NCI-H187 (cell line): ENCODE measurements around the gene ENOPH1.
A peak's percentile ranks its signal among the peaks of the same experiment; 100 is the strongest.
"Not testable (repeated sequence)": the region's sequence is repeated elsewhere in the genome, so short reads cannot be mapped to it uniquely, and the experiment has no call there.

Experiments
- DNase-seq, 2 experiments: peaks; one replicate each; lab custom pipeline; 2025; lab: John Stamatoyannopoulos, UW

Gene ENOPH1

GRCh38 chr4:82430193-82430963 is at the start of gene ENOPH1, which contains the start of gene HNRNPDL:
Gene ENOPH1, plus strand, starts transcription at chr4:82430590. Its CDS starts 240 bp downstream, at chr4:82430830.
Gene HNRNPDL, minus strand, starts transcription at chr4:82430462. Its CDS starts 772 bp downstream, at chr4:82429690.
- peak; percentile 83 to 98 for DNase-seq

DNA sequence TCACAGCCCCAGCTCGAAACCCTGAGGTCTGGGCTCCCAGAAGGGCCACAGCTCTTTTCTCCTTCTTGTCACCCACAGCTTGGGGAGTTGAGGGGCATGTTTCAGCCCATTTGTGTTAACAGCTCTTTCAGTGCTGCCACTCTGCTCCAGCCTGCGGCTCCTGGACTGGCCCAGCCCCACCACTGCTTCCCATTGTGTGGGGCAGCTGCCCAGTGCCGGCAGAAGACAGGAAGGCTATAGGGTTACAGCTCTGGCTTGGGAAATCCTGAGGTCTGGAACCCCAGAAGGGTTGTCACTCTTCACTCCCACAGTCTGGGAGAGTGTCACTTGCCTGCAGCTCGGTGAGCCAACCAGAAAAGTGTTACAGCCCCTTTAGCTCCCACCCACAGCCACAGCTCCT is 49.6 kb upstream of the ENOPH1 start:
- DNase-seq: no peak

GRCh38 chr4:82381235-82381634 is 49.2 kb upstream of the ENOPH1 start:
- DNase-seq: no peak

GRCh38 chr4:82381661-82382296 is 48.6 kb upstream of the ENOPH1 start:
- no peak for DNase-seq

GRCh38 chr4:82382751-82383150 is 47.6 kb upstream of the ENOPH1 start:
- no peak for DNase-seq

- not testable (repeated sequence) for DNase-seq
These were observed 44.1 kb upstream of the ENOPH1 start for GRCh38 chr4:82386312-82386711.

- no peak for DNase-seq
These were observed 42.0 kb upstream of the ENOPH1 start for GRCh38 chr4:82388405-82388804.

GRCh38 chr4:82390061-82390460 is 40.3 kb upstream of the ENOPH1 start:
- not testable (repeated sequence) for DNase-seq

DNA sequence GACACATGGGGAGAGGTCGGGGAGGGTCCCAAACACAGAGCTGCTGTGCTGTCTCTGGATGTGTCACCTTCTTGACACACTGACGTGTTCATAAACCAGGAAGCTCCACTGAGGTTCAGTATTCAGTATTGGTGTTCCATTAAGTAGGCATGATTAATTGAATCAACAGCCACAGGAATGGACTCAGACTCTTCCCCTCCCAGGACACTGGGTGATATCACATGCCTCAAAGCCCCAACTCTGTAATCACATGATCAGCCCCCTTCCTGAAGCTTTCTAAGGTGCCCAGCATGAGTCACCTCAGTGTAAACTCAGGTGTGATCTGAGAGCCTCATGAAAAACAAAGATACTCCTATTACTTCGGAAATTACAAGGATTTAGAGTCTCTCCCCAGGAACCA is 35.5 kb upstream of the ENOPH1 start:
- DNase-seq: no peak

GRCh38 chr4:82397527-82397926 is 32.9 kb upstream of the ENOPH1 start:
- no peak for DNase-seq

DNA sequence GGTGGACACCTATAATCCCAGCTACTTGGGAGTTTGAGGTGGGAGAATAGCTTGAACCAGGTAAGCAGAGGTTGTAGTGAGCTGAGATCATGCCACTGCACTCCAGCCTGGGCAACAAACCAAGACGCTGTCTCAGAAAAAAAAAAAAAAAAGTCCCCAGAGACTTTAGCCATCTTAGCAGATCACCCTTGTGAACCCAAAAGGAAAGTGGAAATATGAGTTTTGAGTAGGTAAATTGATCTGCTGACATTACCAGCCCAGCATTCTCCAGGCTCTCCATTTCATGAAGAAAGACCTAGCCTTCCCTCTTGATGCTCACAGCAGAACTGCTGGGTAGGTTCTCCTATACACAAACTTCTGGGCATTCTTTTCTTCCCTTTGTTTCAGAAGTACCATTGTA is 32.1 kb upstream of the ENOPH1 start:
- DNase-seq: no peak

DNA sequence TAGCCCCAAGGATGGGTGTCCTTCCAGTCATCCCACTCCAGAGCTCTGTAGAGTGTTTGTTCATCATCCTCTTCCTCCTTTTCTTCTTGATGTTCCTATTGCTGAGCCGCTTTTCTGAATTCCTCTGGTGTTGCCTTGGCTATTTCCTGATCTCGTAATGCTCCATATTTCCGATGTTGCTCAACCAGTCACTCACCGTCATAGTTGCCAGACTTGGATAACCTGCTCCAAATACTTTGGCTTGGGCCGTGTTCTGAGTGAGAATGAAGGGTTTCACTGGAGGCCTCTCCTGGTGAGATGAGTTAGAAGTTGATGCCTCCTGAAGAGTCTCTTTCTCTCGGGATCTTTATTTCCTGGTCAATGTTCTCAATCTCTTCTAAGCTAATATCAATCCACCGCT is 28.8 kb upstream of the ENOPH1 start:
- no peak for DNase-seq

DNA sequence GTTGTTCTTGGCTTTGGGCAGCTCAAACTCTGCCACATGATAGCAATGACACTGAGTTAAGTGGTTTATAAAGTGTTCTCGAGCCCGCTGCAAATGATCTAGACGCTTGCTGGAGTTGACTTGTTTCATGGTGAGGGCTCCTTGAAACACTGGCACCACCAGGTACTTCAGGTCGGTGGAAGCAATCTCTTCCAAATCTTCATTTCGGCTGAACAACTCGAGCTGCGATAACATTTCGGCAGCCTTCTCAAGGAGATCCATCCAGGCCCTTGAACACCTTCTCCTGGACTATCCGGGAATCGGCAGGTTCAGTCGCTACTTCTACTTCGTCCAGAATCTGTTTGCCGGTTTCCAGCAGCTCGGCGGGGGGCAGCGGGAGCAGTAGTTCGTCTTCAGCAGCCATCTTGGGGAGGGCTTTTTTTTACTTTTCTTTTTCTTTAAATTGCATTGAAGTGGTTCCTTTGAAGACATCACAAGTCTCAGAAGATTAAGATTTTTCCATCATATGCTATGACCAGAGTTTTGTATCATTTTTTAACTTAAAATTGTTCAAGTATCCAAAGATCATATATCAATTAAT is 28.1 kb upstream of the ENOPH1 start:
- peak; percentile 57 to 65 for DNase-seq

GRCh38 chr4:82403725-82404124 is 26.7 kb upstream of the ENOPH1 start:
- no peak for DNase-seq

GRCh38 chr4:82415061-82415460 is 15.3 kb upstream of the ENOPH1 start:
- not testable (repeated sequence) for DNase-seq

GRCh38 chr4:82415922-82416365 is 14.4 kb upstream of the ENOPH1 start:
- no peak for DNase-seq

GRCh38 chr4:82419451-82419850 is 10.9 kb upstream of the ENOPH1 start:
- DNase-seq: no peak

DNA sequence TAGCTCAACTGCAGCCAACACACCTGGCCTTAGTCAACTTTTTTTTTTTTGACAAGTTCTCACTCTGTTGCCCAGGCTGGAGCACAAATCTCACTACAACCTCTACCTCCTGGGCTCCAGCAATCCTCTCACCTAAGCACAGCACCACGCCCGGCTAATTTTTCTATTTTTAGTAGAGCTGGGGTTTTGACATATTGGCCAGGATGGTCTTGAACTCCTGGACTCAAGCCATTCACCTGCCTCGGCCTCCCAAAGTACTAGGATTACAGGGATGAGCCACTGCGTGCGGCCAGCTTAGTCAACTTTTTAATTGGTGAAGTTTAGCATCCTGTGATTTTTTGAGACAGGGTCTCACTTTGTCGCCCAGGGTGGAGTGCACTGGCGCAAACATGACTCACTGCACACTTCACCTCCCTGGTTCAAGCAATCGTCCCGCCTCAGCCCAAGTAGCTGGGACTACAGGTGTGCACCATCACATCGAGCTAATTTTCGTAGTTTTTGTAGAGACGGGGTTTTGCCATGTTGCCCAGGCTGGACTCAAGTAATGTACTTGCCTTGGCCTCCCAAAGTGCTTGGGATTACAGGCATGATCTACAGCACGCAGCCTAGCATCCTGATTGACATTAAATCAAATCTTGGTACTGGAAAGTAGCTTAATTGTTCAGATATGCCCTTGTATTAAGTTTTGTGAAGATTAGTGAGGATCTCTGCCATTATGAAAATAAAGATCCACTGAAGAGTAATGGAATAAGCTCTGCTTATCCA is 8.4 kb upstream of the ENOPH1 start:
- DNase-seq: no peak

DNA sequence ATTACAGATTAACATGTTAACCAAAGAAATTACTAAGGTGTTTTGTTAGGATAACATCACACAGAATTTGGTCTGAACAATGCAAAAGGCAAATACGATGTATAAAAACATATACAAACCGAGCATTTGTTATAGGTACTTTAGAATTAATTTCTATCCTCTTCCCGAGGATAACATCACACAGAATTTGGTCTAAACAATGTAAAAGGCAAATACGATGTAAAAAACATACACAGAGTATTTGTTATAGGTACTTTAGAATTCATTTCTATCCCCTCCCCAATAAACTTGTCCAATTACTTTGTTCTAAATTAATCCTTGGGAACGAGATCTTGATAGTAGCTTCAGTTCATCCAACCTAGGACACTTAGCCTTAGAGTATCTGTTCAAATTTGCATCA is 7.8 kb upstream of the ENOPH1 start:
- no peak for DNase-seq

DNA sequence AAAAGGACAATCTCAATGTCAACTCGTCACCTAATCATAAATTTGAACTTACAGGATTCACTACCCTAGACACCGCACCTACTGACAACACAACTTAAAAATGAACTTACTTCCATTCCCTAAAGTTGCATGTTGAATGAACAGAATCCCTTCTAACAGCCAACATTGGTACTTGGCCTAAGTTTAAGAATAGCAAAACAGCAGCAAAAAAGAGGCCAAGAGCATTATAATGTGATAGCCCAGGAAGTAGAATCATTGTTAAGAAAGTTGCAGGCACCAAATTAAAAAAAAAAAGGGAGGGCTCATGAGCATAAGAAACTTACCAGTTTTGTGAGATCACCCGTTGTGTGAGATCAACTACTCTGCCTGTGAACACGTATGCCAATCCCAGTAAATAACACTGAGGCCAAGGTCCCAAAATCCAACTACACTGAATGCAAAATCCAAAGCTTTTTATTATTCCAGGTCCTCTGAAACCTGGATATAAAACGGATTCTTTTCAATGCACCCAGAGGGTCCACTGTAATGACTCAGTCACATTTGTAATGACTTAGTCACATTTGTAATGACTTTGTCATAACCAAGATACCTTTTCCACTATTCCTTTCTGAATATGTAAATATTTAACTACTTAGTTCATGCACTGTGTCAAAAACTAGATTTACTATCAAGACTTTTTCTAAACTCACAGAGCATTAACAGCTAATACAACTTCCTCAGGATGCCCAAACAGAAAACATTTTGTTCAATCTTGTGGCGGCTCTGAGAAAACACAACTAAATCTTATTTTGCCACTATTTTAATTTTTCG is 6.9 kb upstream of the ENOPH1 start:
- DNase-seq: no peak

DNA sequence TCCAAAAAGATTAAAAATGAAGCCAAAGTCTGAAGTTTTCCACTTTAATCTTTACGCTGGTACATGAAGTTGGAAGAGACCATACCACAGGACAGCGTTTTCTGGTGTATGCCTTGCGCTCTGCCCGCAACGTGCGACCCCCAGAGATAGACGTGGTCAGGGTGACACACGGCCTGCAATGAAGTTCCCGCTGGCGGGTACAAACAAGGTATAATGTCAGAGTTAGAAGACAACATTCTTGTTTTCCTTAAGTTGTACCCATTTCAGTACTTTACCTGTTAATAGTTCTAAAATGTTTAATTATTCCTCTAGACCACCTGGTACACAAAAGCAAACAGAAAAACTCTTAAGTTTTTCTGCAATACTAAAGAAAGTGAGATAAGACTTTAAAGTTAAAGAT is 4.9 kb upstream of the ENOPH1 start:
- DNase-seq: no peak
